Myocyte (in vitro differentiated cells): ENCODE measurements around the gene PRDM7. TPM values are rescaled to one million over a fixed set of nuclear protein-coding genes. Genes with fewer than 3 reads are reported as not detected.
"Not testable (repeated sequence)": the region's sequence is repeated elsewhere in the genome, so short reads cannot be mapped to it uniquely, and the experiment has no call there.

Experiments used
- DNase-seq: peaks from one replicate; pipeline ENCODE4 v3.0.0-alpha.2; 2012; ENCODE audit warnings: low read depth
- polyA plus RNA-seq: library from polyadenylated mRNA; unstranded; fragments of >200 nt; gene quantifications from one replicate; pipeline ENCODE4 v1.2.1, GENCODE V29; 2012; ENCODE audit warnings: missing spikeins
- total RNA-seq: library from RNA; depleted of rRNA; stranded (reverse); fragments of >200 nt; gene quantifications from 2 replicates; pipeline ENCODE4 v1.2.3, GENCODE V29; 2014

PRDM7 gene
- total RNA-seq: not detected in 2 replicates
- not detected for polyA plus RNA-seq

- peak; percentile 92 for DNase-seq
These were observed at the start of gene PRDM7 for GRCh38 chr16:90077240-90077756. TSS of gene PRDM7 (minus strand) at chr16:90077331. CDS start at chr16:90075910, 1,421 bp downstream.

- DNase-seq: not testable (repeated sequence)
These were observed 44.7 kb upstream of the PRDM7 start for GRCh38 chr16:90121846-90122245.

- not testable (repeated sequence) for DNase-seq
These were observed 30.5 kb upstream of the PRDM7 start for GRCh38 chr16:90107617-90108016.

GRCh38 chr16:90107060-90107459, 29.9 kb upstream of the PRDM7 start:
- not testable (repeated sequence) for DNase-seq

GRCh38 chr16:90106271-90106670, 29.1 kb upstream of the PRDM7 start:
- not testable (repeated sequence) for DNase-seq

- DNase-seq: not testable (repeated sequence)
These were observed 27.6 kb upstream of the PRDM7 start for GRCh38 chr16:90104725-90105124.

- not testable (repeated sequence) for DNase-seq
These were observed 25.2 kb upstream of the PRDM7 start for GRCh38 chr16:90102086-90102884.

GRCh38 chr16:90101332-90101731, 24.2 kb upstream of the PRDM7 start:
- DNase-seq: not testable (repeated sequence)

- DNase-seq: not testable (repeated sequence)
These were observed 23.7 kb upstream of the PRDM7 start for GRCh38 chr16:90100790-90101189.

- DNase-seq: peak; percentile 36
These were observed 23.1 kb upstream of the PRDM7 start for GRCh38 chr16:90100229-90100628.

- not testable (repeated sequence) for DNase-seq
These were observed 21.8 kb upstream of the PRDM7 start for GRCh38 chr16:90098936-90099335.

- DNase-seq: not testable (repeated sequence)
These were observed 20.0 kb upstream of the PRDM7 start for GRCh38 chr16:90097010-90097684.

- DNase-seq: not testable (repeated sequence)
These were observed 17.7 kb upstream of the PRDM7 start for GRCh38 chr16:90094791-90095190.

GRCh38 chr16:90094296-90094695, 17.2 kb upstream of the PRDM7 start:
- DNase-seq: not testable (repeated sequence)

- not testable (repeated sequence) for DNase-seq
These were observed 16.7 kb upstream of the PRDM7 start for GRCh38 chr16:90093799-90094198.

- not testable (repeated sequence) for DNase-seq
These were observed 15.7 kb upstream of the PRDM7 start for GRCh38 chr16:90092781-90093180.

GRCh38 chr16:90084215-90084950, 7.3 kb upstream of the PRDM7 start:
- DNase-seq: no peak

- DNase-seq: no peak
These were observed 6.0 kb upstream of the PRDM7 start for GRCh38 chr16:90083139-90083538.

GRCh38 chr16:90081606-90081970, 4.5 kb upstream of the PRDM7 start:
- no peak for DNase-seq

- no peak for DNase-seq
These were observed 1.4 kb upstream of the PRDM7 start for GRCh38 chr16:90078579-90078895.

- no peak for DNase-seq
These were observed 837 bp upstream of the PRDM7 start for GRCh38 chr16:90077757-90078578.
